GM18508 (cell line): ENCODE results near the gene PIAS1.
"Not testable (repeated sequence)": the region's sequence is repeated elsewhere in the genome, so short reads cannot be mapped to it uniquely, and the experiment has no call there.

Experiments used
- ATAC-seq: cut with Tn5 transposase; IDR thresholded peaks from one replicate; pipeline ENCODE4 v1.9.1; 2021; ENCODE audit warnings: moderate number of reproducible peaks; ENCODE audit not compliant: insufficient read depth, unreplicated experiment

PIAS1 gene

GRCh38 chr15:68199340-68199739, 145.2 kb downstream of the PIAS1 start:
- no peak for ATAC-seq

GRCh38 chr15:68200016-68200861, 146.1 kb downstream of the PIAS1 start:
- no peak for ATAC-seq

- ATAC-seq, result no peak
Observed at GRCh38 chr15:68201153-68201878, 147.2 kb downstream of the PIAS1 start.

DNA sequence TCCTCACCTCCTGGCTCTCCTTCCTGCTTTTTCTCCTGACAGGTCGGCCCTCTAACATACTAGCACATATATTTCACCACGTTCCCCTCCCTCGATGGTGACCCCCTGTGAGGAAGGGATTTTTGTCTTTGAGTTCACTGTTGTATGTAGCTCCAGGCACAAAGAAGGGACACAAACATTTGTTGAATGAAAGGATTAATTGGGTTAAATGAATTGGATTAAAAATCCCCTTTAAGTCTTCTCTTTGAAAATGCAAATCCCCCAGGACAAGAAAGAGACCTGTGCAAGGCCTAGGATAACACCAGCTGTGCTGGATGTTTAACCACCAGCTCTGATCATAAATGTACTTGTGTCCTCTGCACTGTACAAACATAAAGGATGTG, 147.8 kb downstream of the PIAS1 start:
- ATAC-seq, result no peak

DNA sequence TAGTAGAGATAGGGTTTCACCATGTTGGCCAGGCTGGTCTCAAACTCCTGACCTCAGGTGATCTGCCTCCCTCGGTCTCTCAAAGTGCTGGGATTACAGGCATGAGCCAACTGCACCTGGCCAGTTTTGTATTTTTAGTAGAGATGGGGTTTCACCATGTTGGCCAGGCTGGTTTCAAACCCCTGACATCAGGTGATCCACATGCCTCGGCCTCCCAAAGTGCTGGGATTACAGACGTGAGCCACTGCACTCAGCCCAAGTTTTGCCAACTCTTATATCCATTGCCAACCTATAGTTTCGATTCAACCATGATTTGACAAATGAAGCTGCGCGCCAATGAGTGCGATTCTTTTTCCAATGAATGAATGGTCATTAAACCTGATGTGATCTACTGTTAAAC, 148.9 kb downstream of the PIAS1 start:
- not testable (repeated sequence) for ATAC-seq

DNA sequence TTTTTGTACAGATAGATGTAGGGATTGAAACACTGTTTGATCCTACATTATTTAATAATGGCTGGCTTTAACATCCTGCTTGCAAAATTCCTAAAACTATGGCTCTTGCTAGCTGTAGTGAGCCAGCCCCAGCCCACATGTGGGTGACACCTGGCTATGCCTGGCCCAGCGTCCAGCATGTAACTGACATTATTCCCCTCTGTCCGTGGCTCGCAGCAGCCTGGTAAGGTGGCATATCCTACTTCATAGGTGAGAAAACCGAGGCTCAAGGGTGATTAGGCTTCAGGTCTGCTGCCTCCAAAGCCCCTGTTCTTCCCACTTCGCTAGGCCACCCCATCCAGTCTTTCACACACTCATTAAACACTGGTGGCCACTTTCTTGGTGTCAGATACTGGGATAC, 149.4 kb downstream of the PIAS1 start:
- no peak for ATAC-seq

GRCh38 chr15:68203956-68204355, 149.8 kb downstream of the PIAS1 start:
- ATAC-seq, result no peak

GRCh38 chr15:68204361-68204760, 150.2 kb downstream of the PIAS1 start:
- ATAC-seq, result no peak

GRCh38 chr15:68204776-68205557, 150.9 kb downstream of the PIAS1 start, which contains the start of gene CALML4:
Gene CALML4 (minus strand): TSS chr15:68205332. CDS start chr15:68205247, 85 bp downstream.
- no peak for ATAC-seq

DNA sequence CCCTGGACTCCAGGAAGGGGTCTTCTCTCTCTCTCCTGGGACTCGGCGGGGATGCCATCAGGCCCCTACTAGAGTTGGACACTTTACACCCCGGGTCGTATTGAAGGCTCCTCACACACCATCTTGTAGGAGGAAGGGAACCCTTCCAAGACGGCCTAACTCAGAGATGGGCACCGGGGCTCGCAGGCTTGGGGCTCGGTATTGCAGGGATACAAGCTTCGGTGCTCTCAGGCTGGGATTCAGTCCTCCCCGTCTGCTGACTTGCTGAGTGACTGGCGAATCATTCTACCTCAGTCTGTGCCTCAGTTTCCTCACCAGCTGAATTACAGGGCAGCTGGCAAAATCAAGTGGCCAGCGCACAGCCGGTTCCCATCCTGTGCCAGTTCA, 151.4 kb downstream of the PIAS1 start:
- ATAC-seq, result no peak

DNA sequence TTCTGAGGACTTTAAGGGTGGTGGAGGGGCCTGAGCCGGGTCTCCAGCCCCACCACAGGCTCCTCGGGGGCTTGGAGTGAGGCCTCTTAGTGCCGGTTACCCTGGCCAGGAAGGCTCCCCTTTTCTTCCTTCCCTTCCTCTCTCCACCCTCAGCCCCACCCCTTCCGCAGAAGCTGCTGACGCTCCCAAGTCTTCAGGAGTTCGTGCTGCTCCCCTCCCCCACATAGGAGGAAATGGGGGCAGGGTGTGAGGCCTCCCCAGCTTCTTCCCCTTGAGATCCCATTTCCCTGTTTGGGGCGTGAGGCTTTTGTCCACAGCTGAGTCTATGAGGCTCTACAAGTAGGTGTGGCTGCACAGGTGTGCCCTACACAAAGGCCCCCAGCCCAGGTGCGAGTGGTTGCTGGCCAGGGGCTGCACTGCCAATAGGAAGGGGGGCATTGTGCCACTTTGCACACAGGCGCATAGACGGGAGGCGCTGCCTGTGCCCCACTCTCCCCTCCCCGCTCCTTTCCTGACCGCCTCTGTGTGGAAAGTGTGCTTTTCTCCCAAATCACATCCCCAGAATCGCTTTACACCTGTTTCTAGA, 151.9 kb downstream of the PIAS1 start:
- no peak for ATAC-seq

GRCh38 chr15:68206711-68207151, 152.6 kb downstream of the PIAS1 start:
- ATAC-seq, result no peak

- no peak for ATAC-seq
Observed at GRCh38 chr15:68207176-68207935, 153.2 kb downstream of the PIAS1 start.

- no peak for ATAC-seq
Observed at GRCh38 chr15:68208136-68208535, 154.0 kb downstream of the PIAS1 start.

DNA sequence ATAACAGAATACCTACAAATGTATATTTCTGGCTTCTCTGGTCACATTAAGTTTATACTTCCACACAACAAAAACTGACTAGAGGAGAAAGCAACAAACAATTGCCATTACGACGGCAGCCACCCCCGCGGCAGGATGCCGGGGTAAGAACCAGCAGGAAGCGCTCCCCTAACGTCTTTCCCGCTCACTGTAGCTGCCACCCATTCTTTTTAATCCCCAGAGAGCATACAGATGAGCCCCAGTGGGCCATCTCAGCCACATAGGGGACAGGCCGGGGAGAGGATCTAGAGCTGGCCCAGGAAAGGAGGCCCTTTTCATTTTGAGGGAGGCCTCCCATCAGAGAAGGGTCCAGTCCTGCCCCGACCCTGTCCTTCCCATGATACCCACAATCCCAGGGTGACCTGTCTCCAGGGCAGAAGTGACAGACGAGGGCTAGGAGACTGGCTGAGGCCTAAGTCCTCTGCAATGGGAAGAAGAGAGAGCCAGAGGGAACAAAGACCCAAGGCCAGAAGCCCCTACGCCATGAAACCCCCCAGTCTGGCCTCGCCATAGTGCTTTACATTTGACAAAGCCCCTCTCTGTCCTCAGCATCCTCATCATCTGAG, 154.6 kb downstream of the PIAS1 start:
- no peak for ATAC-seq

GRCh38 chr15:68209272-68209671, 155.2 kb downstream of the PIAS1 start:
- no peak for ATAC-seq

DNA sequence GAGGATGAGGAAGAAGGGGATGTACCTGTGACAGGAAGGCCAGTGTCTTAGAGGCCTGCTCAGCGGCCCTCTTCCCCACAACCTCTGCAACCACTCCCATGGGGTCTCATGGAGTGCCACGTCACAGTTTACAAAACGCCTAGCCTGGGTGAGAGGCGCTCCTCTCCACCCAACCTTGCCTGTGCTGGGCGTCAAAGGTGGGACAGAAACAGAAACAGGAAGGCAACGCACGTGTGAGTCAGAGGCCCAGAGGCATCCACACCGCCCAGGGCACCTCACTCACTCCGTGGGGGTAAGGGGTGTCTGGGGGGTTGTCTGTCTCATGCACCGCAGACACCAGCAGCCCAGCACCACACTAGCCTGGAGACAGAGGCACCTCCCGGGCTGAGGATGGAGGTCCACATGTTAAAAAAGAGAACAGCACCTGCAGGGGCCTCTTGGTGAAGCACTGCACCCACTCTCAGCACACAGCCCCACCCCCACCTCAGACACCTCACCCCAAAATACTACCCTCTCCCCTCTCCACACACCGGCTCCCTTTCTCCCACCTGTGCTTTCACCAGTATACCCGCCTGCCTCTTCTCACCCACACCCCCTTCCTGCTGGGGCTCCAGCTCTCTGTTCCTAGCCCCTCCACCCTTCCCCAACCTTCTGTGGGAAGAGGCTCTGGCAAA, 155.8 kb downstream of the PIAS1 start:
- ATAC-seq, result no peak

DNA sequence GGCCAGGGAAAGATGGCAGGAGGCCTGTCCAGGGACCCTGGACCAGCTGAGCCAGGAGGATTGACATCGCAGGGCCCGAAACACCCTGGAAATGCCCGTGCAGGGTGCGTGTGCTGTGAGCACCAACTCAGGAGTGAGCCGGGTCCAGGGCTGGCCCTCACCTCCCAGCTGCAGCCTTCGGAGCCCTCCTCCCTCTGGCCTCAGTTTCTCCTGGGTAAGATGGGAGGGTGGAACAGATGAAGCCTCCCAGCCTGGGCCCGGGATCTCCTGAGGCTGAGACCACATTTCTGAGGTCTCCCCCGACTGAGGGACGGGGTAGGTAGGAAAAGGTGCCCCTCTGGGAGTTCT, 156.3 kb downstream of the PIAS1 start:
- no peak for ATAC-seq
